Measurements from ENCODE around the gene WIPF3.

Gene WIPF3

DNA sequence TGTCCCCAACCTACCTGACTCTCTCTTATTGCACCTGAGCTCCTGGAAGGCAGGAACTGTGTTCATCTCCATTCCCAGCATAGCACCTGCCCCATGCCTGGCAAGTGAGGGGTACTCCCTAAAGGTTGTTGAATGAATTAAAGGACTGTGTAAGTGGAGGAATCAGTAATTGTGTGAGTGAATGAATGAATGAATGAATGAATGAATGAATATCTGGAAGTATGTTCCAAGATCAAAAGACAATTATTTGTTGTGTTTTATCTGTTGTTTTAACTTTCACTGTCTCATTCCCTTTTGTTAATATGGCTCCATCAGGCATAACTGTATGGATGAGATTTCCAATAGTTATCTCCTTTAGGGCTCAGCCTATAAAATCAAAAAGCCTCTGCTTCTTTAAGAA, 4.0 kb downstream of the WIPF3 start:
- no peak for DNase-seq

DNA sequence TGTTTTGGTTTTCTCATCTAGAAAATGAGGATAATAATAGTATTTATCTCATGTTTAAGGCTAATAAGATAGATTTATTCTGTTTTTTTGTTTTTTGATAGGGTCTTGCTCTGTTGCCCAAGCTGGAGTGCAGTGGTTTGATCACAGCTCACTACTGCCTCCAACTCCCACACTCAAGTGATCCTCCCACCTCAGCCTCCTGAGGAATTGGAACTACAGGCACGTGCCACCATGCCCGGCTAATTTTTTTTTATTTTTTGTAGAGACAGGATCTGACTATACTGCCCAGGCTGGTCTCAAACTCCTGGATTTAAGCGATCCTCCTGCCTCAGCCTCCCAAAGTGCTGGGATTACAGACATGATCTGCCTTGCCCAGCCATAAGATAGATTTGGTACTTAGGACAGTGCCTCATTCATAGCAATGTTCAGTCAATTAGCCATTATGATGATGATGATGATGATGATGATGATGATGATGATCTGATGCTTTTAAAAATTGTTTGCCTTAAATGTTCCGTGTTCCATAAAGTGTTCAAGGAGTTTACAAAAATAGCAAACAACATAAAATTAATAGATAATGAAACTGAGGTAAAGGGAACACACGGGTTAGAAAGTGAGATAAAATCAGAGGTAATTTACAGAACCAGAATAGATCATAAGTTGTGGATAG, 4.6 kb downstream of the WIPF3 start:
- no peak for DNase-seq

DNA sequence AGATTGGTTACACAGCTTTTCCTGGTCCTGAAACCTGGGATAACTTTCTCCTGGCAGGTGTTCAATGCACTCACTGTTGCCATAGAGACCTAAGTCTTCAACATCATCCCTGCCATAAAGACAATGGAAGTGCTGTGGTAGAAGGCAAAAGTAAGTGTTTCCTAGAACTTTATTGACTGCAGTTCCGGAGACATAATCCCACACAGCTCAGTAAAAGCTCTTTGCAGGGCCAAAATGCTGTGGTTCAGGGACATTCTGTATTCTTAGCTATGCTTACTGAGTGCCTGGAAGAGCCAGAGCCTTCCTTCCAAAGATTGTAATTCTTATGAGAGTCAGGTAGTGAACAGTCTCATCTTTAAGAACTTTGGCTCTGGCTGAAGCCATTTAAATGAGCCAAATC, 5.3 kb downstream of the WIPF3 start:
- no peak for DNase-seq

DNA sequence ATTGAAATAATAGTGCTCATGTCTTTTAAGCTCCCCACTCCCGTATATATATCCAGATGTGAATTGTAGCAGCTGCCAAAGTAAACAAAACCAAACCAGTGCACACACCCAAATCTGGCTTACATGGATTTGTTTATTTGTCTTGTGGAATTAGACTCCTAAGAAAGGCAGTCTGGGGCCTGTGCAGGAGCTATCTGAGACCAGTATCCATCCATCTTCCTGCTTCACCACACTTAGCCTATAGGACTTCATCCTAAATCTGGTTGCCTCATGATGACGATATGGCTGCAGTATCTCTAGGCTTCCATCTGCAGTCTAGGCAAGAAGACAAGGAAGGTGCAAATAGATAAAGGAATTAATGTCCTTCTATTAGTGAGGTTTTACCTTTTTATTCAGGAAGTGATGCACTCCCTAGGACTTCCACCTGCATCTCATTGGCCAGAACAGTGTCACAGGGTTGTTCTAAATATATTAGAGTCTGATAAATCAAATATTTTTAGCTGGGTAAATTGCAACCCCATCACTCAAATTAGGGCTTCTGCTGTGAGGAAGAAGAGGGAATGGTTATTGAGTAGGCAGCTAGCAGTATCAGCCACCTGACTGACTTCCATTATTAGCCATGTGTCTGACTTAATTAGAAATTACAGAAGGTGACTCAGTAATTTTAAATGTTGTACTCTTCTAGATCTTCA, 6.0 kb downstream of the WIPF3 start:
- no peak for DNase-seq

DNA sequence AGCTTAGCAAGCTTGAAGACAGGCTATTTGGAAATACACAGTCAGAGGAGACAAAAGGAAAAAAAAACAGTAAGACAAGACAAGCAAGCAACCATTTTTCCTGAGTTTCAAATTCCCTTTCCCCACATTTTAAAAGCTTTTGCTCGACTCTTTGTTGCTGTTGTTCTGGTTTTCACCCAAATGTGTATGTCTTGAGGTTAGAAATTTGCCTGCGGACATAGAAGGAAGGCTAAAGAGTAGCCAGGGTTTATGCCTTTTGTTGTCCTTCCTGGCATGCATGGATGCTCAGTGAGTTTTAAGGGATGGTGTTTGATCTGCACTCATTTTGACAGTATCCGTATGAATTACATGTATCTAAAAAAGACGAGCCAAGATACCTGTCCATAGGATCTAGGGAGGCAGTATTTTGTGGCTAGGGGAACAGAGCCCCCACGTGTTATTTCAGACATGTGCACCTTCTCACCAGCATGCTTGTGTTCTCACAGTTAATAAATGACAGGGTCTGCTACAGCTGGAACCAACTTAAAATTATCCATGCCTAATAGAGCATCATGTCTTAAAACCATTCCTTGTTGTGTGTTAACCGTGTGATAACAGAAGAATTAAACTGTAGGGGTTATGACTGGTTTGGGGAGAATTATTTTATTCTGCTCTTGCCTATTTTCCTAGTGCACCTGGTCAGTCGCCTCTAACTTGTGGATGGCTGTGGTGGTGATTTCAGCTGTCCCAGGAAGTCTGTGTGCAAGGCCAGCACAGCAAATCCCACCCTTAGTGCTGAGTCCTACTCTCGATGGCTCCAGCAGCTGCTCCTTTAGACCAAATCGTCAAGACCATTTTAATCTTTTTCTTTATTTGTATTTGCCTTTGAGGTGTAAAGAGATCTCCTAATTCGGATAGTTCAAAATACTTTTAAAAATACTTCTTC, 9.1 kb downstream of the WIPF3 start:
- DNase-seq = no peak

DNA sequence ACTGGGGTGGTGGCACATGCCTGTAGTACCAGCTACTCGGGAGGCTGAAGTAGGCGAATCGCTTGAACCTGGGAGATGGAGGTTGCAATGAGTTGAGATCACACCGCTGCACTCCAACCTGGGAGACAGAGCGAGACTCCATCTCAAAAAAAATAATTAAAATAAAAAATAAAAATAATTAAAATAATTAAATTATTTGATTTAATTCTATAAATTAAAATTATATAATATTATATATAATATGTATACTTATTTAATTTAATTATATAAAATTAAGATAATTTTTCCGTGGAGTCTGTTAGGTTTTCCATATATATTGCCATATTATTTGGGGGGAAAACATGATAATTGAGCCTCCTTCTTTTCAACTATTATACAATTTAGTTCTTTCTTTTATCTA, 12.0 kb downstream of the WIPF3 start:
- DNase-seq = no peak

DNA sequence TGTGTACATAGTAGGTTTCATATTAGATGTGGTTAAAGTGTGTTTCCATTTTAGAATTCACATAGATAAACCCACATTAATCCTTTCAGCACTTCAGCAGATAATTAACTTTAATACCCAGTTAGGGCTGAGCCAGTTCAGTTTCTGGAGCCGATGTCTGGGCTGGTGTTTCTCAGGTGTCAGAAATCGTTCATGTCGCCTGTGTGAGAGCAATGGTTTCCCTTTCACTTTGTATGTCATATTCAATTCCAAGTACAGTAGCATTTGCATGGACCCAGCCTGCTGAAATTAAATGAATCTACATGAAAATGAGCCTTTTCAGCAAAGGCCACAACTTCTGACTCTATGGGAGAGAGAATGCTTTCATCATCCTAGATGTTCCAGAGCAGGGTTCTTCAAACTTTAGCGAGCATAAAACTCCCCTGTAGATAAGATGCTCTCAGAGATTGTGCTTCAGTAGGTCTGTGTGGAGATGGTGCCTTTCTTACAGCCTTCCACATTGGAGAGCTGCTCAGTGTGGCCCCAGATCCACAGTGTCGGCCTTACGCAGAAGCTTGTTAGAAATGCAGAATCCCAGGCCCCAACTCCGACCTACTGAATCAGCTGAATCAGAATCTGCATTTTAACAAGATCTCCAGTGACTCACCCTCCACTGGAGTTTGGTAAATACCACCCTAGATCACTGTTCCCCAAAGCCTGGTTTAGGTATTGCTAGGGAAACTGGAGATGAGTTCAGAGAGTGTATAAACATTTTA, 19.6 kb downstream of the WIPF3 start:
- no peak for DNase-seq

DNA sequence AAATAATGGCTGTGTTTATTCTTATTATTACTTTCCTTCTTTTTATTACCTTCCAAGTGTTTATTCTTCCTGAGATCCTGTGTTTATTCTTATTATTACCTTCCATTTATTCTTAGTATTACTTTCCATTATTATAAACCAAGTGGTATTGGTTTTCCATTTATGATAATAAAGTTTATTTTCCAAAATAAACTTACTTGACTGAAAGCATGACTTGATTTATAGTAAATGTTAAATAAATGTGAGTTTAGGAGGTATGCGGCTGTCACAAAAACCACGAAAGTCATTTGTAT, 20.2 kb downstream of the WIPF3 start:
- no peak for DNase-seq

DNA sequence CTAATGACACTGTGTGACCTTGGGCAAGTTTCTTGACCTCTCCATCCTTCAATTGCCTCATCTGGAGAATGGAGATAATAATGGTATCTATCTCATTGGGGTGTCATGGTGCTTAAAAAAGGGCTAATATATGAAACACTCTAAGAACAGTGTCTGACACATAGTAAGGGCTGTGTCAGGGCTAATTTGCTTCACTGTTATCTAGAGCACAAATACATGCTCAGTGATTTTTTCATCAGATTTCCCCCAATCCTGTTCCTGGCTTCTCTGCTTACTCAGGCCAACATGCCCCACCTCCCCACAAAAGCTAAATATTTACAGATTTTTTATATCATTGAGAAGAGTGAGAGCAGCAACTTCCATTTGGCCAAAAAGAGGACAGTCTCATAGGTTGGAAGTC, 20.6 kb downstream of the WIPF3 start:
- DNase-seq = no peak

DNA sequence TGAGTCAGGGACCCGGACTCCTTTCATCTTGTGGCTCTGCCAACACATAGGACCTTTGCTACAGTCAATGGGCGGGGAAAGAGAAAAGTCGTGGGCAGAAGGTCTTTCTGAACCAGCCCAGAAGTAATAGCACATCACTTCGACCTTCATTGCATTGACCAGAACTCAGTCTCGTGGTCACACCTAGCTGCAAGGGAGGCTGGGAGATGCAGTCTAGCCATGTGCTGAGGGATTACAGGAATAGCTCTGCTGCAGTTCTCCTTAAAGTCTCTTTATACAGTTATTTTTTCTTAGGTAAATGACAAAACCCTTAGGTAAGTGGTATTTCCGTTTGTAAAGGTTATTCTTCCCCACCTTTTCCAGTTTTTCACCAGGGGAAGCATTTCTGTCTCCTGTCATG, 25.4 kb downstream of the WIPF3 start:
- no peak for DNase-seq

DNA sequence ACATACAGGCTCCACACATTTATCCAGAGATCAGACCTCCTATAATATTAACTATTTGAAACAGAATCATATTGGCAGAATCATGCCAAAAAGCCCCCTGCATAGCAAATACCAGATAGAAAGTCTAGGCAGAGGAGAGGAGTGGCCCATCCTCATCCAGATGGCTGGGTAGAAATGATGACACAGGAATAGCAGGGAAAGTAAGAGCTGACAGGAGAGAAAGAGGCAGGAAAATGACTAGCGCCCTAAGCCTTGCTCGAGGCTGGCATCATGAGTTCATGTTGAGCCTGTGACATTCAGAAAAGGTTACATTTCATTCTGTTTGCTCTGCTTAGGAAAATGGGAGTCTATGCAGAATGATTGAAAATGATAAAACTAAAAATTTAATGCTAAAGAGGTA, 27.6 kb downstream of the WIPF3 start:
- DNase-seq = no peak

DNA sequence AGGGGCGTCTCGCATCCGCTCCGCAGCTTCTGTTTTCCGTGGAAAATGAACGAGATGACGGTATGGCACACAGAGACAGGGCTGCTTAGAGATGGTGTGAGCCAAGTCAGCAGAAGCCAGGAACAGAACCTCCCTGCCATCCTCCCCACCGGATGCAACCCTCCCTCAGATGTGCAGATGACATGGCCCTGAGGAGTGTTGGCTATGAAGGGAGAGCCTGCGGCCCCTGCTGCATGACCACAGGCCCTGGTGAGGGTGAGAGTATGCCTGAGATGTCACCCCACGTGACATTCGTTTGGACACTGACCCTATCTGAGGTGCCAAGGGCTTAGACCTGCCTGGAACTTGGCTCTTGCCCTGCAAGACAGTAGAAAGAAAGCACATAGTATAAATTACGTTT, 29.4 kb downstream of the WIPF3 start:
- no peak for DNase-seq

DNA sequence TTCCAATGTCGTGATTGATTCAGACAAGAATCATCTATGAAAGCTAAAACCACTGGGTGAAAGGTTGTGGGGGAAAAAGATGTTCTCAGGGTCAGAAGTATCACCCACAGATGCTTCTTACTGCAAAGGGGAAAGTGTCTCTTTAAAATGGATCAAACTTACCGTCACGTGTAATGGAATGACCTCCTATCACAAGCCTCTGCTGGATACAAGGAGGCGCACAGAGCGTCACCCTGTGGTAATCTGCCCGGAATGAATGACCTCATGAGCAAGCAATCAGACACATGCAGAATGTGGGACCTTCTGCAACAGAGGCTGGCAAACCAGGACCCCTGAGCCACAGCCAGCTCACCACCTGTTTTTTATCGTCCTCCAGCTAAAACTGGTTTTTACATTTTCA, 33.0 kb downstream of the WIPF3 start:
- DNase-seq = no peak

DNA sequence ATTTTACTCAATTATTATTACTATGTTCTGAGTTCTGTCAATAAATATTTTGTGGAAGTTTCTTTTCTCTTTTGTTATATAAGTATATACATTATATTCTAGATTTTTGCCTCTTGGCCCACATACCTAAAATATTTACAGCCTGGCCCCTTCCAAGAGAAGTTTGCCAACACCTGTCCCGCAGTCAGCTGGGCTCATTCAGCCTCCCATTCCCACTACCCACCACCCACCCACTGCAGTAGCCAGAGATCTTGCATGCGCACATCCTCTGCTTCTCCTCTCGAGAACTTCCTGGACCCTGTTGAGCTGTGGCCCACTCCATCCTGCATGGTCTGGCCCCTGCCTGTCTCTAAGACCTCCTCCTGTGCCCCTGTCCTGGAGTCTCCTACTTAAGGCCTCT, 33.6 kb downstream of the WIPF3 start:
- DNase-seq = no peak

DNA sequence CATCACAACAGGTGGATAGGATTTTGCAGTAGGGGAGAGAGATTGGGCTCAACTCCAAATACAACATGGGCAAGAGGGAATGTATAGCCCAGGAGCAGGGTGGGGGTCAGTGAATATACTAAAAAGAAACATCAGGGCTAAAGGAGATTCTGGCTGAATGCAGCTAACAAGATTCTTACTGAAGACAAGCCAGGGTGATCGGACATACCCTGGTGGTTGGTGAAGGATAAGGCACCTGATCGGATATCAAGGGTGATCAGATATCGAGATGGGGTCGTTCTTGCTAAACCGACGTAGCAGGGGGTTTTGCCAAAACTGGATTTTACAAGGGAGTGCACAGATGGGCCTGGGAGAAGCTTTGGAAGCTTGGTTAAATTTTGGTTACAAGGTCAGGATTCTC, 34.4 kb downstream of the WIPF3 start:
- DNase-seq = no peak

DNA sequence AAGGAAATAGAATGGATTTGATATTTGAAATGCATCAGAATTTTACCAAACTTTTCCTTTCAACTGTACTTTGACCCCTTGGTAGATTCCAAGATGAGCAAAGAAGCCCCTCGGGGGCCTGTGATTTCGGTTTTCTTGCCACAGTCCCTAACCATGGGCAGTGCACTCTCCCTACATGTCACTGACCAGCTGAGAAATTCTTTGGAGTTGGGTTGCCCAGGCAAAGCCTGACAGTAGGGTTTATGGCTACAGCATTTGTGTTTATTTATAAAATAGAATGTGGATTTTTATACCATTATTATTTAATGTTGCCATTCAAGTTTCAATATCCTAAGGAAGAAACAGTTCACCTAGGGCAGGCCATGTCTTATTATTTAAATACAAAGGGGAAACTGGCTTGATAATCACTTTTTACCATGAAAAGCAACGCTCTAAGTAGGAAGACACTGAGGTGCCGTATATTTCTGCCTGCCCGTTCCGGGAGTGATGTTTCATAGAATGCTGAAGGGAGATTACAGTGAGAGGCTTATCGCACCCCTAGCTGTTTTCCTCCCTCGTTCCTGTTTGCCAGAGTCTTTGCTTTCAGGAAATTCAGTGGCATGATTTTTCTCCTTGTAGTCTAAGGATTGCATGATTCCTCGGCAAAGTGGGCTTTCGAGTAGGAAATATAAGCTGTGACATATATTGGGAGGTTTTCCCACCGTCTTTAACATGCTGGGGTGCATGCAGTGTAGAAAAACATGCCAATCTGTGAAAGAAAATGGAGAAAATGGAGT, 35.8 kb downstream of the WIPF3 start:
- no peak for DNase-seq

DNA sequence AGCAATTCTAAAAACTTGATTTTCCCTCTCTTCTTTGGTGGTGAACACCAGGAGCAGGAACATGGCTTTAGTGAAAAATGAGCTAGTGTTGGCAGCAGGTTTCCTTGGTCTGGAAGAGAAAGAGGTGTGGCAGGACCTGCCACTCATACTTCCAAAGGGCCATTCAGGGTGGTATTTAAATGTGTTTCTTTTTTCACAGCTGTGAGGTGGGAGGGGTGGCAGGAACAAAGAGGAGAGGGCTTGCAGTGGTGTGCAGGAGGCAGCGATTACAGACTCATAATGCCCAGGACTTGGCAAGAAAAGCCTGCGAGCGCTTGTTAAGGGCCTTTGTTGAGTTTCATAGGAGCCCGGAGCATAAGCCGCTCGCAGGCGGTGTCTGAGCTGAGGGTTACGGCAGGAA, 36.8 kb downstream of the WIPF3 start:
- DNase-seq = no peak

DNA sequence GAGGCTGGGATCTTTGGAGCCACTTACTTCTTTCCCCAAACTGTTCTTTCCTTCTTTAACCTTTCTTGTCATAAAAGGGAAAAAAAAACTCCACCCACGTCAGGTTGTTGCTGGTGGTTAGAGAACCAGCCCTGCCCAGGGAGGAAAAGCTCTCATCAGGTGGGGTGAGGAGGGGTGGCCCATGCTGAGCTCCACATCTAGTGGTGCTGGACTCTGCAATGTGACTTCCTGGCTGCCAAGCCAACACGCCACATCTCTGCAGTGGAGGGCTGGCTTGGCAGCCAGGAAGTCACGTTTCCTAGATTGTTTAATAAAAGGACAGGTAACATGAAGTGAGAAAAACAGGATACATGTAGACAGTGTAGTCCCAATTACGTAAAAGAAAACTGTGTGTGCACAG, 37.4 kb downstream of the WIPF3 start:
- no peak for DNase-seq

DNA sequence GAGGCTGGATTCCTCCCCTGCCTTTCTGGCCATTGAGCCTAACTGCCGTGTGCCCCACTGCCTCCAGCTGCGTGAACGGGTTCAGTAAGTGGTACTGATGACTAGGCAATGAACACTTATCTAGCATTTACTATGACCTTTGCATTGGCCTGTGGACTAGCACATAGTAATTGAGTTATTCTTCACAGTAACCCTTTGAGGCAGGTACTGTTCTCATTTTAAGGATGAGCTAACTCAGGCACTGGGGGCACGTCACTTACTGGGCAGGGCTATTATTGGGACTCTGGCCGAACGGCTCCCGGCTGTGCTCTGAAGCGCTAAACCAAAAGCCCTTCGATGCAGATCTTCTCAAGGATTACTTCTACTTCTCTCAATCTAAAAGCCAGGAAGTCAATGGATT, 38.3 kb downstream of the WIPF3 start:
- no peak for DNase-seq

DNA sequence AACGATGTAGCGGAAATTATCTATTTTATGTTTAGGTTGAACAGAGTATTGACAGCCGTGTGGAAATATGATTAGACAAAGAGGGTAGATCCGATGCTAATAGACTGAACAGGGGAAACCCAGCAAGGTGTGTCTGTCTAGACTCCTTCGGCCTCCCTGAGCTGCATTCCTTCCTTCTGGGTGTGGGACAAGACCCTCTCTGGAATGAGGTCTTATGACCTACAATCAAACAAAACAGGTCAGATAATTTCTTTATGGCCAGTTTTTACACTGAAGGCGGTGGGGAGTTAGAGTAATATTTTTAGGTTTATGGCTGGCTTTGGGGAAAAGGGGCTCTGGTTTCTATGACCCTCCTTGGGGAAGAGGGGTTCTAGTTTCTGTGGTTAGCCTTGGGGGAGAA, 41.2 kb downstream of the WIPF3 start:
- DNase-seq = no peak

DNA sequence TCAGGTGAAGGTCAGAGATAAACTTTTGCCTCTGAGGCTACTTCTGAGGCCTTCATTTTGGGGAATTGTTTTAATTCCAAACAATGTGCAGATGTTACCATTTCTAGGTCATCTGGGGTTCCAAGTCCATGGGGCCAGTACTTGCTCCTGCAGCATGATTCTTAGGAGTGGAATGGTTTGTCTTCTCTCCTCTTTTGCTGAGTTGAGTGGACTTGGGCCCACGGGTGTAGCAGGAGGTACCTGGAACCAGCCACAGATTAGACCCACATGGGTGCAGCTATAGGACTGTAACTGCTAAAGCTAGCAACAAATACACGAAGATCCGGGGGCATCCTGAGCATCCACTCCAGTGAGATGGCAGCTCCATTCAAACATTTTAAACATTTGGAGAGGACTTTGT, 41.6 kb downstream of the WIPF3 start:
- DNase-seq = no peak

DNA sequence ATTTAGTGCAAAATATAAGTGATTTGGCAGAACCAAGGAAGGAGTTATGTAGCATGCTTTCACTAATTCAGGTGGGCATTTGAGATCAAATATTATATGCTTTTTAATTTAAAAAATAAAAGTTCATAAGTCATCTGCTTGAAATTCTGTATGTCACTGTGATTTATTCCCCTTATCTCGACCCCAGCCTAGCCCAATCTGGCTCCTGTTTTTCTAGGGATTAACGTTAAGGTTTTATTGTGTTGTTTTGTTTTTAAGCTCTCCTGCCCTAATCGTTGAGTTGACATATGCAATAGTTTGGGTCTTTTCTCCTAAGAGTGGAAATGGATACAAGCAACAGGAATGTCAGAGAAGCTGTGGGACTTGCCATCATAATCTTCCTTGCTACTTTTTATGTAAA, 42.6 kb downstream of the WIPF3 start:
- DNase-seq = no peak

DNA sequence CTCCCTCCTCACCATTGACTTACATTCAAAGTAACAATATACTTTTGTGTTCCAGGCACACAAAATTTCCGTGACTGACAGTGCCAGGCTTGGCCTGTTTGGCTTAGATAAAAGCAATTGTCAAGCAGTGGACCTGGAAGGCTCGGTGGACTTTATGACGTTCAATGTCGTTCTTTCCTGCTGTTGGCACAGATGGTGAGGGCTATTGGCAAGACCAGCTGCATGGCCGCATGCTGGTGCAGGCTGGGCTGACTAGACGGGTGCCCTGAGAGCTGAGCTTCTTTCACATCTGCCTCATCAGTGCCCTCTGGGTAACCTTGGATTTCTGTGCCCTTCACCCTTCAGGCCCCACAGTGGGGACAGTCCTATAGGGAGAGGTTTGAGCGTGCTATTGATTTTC, 45.2 kb downstream of the WIPF3 start:
- DNase-seq = no peak
